ENCODE measurements around the gene CGB3.

Gene CGB3

DNA sequence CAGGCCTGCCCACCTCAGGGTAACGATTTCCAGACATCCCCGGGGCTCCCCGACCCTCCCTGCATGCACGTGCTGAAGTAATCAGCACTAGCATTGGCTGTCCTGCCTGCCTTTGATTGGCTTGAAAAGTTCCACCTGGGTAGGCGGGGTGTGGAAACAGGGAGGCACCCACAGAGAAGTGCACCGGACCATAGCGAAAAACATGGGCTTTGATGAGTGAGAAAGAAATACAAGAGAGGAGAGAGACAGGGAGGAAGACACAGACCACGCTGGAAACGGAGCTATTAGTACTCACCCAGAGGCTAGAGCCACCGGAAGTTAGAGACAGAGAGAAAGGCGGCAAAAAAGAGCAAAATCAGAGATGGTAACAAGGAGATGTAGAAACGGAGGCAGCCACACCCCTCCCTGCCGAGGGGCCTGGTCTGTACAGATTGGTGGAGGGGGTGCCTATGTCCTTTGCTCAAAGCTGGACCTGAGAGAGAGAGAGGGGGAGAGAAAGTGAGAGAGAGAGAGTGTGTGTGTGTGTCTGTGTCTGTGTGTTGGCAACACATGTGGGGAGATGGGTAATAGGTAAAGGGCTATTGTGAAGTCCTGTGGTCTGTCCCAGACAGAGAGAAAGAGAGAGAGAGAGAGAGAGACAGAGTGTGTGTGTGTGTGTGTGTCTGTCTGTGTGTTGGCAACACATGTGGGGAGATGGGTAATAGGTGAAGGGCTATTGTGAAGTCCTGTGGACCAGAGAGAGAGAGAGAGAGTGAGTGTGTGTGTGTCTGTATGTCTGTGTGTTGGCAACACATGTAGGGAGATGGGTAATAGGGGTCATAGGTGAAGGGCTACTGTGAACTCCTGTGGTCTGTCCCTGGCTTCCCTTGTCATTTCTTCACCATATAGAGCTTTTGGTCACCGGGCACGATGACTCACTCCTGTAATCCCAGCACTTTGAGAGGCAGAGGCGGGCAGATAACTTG, 2.9 kb downstream of the CGB3 start (continued):
- TF ChIP-seq ZNF394 (tag by site-specific recombination; IDR thresholded peaks at IDR 0.05; ENCODE audit: borderline replicate concordance) (peak; percentile 14; the same call in 1 of the 2 replicates), ZNF121 (tag by site-specific recombination; IDR thresholded peaks at IDR 0.05) (no peak), ZFP41 (tag by site-specific recombination; IDR thresholded peaks at IDR 0.05; ENCODE audit: borderline replicate concordance) (no peak), ZNF747 (tag by site-specific recombination; IDR thresholded peaks at IDR 0.05) (no peak), ZNF548 (tag by site-specific recombination; IDR thresholded peaks at IDR 0.05) (no peak), SP2 (tag by site-specific recombination; IDR thresholded peaks at IDR 0.05) (peak; percentile 34; the same call in 1 of the 2 replicates), BCL11A (tag by site-specific recombination; IDR thresholded peaks at IDR 0.05; ENCODE audit: low read depth) (peak; percentile 73; the same call in 1 of the 2 replicates), KLF7 (tag by site-specific recombination; IDR thresholded peaks at IDR 0.05; ENCODE audit: borderline replicate concordance) (0 out of 2 replicates have a peak, but pooled peaks have one; percentile 56), SP7 (tag by site-specific recombination; IDR thresholded peaks at IDR 0.05) (peak; percentile 84), TCF7L2 (IDR thresholded peaks at IDR 0.05; ENCODE audit: borderline replicate concordance, low read depth, low read length) (no peak), ZNF133 (tag by site-specific recombination; IDR thresholded peaks at IDR 0.05) (no peak), ZNF140 (tag by site-specific recombination; IDR thresholded peaks at IDR 0.05) (no peak), YY1 (tag by site-specific recombination; IDR thresholded peaks at IDR 0.05) (no peak), ZBTB21 (tag by site-specific recombination; IDR thresholded peaks at IDR 0.05) (peak; percentile 59; the same call in 1 of the 2 replicates), ZNF202 (tag by site-specific recombination; IDR thresholded peaks at IDR 0.05; ENCODE audit: borderline replicate concordance) (no peak), KLF16 (tag by site-specific recombination; IDR thresholded peaks at IDR 0.05) (peak; percentile 37; the same call in 1 of the 2 replicates), ZNF16 (tag by site-specific recombination; IDR thresholded peaks at IDR 0.05; ENCODE audit: low read depth) (no peak), ZNF350 (tag by site-specific recombination; IDR thresholded peaks at IDR 0.05) (no peak), ZNF623 (tag by site-specific recombination; IDR thresholded peaks at IDR 0.05) (peak; percentile 48; the same call in 1 of the 2 replicates), ZNF670 (tag by site-specific recombination; IDR thresholded peaks at IDR 0.05; ENCODE audit: low read depth) (no peak), KLF9 (tag by site-specific recombination; IDR thresholded peaks at IDR 0.05; ENCODE audit: low read depth) (peak; percentile 53), ZNF24 (tag by site-specific recombination; IDR thresholded peaks at IDR 0.05) (peak; percentile 69; the same call in 1 of the 2 replicates), ZNF792 (tag by site-specific recombination; IDR thresholded peaks at IDR 0.05) (0 out of 2 replicates have a peak, but pooled peaks have one; percentile 43), ZNF114 (tag by site-specific recombination; IDR thresholded peaks at IDR 0.05) (no peak), ZNF10 (tag by site-specific recombination; IDR thresholded peaks at IDR 0.05) (peak; percentile 71; the same call in 1 of the 2 replicates), ZNF211 (tag by site-specific recombination; IDR thresholded peaks at IDR 0.05; ENCODE audit: low read depth) (0 out of 2 replicates have a peak, but pooled peaks have one; percentile 55)
- TF ChIP-seq, protein P1, sequence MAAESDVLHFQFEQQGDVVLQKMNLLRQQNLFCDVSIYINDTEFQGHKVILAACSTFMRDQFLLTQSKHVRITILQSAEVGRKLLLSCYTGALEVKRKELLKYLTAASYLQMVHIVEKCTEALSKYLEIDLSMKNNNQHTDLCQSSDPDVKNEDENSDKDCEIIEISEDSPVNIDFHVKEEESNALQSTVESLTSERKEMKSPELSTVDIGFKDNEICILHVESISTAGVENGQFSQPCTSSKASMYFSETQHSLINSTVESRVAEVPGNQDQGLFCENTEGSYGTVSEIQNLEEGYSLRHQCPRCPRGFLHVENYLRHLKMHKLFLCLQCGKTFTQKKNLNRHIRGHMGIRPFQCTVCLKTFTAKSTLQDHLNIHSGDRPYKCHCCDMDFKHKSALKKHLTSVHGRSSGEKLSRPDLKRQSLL (tag by site-specific recombination; IDR thresholded peaks at IDR 0.05) = no peak; the same call in 1 of the 2 replicates
- TF ChIP-seq, protein P2, sequence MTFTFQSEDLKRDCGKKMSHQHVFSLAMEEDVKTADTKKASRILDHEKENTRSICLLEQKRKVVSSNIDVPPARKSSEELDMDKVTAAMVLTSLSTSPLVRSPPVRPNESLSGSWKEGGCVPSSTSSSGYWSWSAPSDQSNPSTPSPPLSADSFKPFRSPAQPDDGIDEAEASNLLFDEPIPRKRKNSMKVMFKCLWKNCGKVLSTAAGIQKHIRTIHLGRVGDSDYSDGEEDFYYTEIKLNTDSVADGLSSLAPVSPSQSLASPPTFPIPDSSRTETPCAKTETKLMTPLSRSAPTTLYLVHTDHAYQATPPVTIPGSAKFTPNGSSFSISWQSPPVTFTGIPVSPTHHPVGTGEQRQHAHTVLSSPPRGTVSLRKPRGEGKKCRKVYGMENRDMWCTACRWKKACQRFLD (tag by site-specific recombination; IDR thresholded peaks at IDR 0.05) = no peak
- TF ChIP-seq, protein P3, sequence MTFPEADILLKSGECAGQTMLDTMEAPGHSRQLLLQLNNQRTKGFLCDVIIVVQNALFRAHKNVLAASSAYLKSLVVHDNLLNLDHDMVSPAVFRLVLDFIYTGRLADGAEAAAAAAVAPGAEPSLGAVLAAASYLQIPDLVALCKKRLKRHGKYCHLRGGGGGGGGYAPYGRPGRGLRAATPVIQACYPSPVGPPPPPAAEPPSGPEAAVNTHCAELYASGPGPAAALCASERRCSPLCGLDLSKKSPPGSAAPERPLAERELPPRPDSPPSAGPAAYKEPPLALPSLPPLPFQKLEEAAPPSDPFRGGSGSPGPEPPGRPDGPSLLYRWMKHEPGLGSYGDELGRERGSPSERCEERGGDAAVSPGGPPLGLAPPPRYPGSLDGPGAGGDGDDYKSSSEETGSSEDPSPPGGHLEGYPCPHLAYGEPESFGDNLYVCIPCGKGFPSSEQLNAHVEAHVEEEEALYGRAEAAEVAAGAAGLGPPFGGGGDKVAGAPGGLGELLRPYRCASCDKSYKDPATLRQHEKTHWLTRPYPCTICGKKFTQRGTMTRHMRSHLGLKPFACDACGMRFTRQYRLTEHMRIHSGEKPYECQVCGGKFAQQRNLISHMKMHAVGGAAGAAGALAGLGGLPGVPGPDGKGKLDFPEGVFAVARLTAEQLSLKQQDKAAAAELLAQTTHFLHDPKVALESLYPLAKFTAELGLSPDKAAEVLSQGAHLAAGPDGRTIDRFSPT (tag by site-specific recombination; IDR thresholded peaks at IDR 0.05) = 0 out of 2 replicates have a peak, but pooled peaks have one; percentile 36
- TF ChIP-seq, protein P4, sequence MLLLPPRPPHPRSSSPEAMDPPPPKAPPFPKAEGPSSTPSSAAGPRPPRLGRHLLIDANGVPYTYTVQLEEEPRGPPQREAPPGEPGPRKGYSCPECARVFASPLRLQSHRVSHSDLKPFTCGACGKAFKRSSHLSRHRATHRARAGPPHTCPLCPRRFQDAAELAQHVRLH (tag by site-specific recombination; IDR thresholded peaks at IDR 0.05) = peak; percentile 60
- TF ChIP-seq, protein P5, sequence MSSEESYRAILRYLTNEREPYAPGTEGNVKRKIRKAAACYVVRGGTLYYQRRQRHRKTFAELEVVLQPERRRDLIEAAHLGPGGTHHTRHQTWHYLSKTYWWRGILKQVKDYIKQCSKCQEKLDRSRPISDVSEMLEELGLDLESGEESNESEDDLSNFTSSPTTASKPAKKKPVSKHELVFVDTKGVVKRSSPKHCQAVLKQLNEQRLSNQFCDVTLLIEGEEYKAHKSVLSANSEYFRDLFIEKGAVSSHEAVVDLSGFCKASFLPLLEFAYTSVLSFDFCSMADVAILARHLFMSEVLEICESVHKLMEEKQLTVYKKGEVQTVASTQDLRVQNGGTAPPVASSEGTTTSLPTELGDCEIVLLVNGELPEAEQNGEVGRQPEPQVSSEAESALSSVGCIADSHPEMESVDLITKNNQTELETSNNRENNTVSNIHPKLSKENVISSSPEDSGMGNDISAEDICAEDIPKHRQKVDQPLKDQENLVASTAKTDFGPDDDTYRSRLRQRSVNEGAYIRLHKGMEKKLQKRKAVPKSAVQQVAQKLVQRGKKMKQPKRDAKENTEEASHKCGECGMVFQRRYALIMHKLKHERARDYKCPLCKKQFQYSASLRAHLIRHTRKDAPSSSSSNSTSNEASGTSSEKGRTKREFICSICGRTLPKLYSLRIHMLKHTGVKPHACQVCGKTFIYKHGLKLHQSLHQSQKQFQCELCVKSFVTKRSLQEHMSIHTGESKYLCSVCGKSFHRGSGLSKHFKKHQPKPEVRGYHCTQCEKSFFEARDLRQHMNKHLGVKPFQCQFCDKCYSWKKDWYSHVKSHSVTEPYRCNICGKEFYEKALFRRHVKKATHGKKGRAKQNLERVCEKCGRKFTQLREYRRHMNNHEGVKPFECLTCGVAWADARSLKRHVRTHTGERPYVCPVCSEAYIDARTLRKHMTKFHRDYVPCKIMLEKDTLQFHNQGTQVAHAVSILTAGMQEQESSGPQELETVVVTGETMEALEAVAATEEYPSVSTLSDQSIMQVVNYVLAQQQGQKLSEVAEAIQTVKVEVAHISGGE (tag by site-specific recombination; conservative IDR thresholded peaks at IDR 0.05; ENCODE audit: low read depth) = no peak

Data from HEK293 (cell line).